ENCODE data around the gene MYL11.

- TF ChIP-seq ZNF140 (tag by site-specific recombination; IDR thresholded peaks at IDR 0.05) (no peak), CTCF (tag by site-specific recombination; IDR thresholded peaks at IDR 0.05) (no peak), REST (tag by site-specific recombination; IDR thresholded peaks at IDR 0.05) (no peak)
These were observed 44.0 kb downstream of the MYL11 start for GRCh38 chr16:30418350-30419181.

All from HEK293 (cell line).